OCI-M2 (cell line): ENCODE measurements around the gene CCL14.

ENCODE experiments used
- DNase-seq: peaks from one replicate; lab custom pipeline; 2025; ENCODE audit not compliant: unreplicated experiment; lab: John Stamatoyannopoulos, UW

Gene CCL14

DNA sequence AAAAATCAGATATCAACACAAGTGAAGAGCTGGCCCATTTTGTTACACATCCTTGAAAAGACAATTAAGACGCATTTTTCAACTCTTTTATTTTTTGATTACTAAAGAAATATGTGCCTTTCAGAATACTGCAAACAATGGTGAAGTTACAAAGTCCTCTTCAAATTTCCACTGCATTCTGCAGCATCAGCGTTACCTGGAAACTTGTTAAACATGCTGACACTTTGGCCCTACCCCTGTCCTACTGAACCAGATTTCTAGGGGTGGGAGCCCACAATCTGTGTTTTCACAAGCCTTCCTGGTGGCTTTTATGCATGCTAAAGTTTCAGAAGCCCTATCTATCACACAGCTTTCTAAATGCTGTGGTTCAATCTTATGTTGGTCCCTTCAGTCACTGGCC lies 4.5 kb upstream of the CCL14 start:
- DNase-seq: no peak

DNA sequence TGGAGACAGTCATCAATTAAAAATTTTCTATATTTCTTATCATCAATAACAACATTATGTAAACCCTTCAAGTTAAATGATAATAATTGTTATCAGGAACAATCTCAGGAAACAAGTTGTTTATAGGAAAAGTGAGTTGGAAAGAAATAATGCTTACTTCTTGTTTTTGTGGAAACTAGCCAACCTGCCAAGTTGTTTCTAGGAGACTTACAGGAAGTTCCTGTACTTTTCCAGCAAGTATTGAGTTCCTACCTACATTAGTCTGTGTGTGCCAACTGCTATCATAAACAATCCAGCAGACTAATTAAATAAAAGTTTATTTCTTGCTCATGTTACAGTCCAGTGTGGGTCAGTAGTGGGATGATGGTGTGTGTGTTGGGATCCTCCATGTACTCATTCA lies 1.6 kb upstream of the CCL14 start:
- DNase-seq: no peak

DNA sequence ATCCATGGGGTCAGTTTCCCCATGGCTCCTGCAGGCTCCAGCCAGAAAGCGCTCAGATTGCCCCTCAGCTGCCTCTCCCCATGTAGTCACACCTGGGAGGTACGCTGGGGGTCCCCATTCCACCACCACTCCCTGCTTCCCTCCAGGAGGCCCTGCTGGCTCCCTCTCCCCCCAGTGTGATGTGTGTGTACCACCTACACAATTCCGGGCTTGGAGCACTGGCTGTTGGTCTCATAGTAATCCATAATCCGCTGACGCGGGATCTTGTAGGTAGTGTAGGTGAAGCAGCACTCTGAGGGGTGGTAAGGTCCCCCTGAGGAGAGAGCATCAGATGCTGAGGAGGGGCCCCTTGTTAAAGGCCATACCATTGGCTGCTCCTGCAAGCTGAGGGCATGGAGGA lies 2.4 kb downstream of the CCL14 start:
- no peak for DNase-seq

DNA sequence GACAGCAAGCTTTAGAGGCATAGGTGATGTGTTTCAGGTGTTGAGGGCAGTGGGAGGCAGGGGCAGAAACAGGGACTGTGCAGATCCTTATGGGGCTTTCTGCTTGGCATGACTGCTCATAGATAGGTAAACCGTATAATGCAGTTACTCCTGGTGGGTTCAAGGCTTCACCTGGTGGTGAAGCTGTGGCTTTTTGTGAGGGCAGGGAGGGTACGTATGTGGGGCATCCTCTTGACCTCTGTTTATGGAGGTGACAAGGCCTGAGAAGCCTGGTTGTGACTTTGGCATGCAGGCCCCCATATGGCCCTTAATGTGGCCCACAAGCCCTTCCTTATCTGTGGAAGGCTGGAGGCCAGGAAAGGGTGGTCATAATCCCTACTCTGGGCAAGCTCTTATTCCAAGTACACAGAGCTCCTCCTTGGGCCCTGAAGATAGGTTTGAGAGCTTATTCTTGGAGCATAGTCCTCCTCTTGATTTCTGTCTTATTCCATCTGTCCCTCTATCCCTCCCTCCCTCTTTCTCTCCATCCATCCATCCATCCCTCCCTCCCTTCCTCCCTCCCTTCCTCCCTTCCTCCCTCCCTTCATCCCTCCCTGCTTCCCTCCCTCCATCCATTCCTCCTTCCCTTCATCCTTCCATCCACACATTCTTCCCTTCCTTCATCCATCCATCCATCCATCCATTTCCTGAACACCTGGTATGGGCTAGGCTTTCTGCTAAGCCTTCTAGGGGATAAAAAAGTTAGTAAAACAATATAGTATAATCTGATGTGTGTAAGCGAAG lies 3.9 kb downstream of the CCL14 start:
- no peak for DNase-seq

DNA sequence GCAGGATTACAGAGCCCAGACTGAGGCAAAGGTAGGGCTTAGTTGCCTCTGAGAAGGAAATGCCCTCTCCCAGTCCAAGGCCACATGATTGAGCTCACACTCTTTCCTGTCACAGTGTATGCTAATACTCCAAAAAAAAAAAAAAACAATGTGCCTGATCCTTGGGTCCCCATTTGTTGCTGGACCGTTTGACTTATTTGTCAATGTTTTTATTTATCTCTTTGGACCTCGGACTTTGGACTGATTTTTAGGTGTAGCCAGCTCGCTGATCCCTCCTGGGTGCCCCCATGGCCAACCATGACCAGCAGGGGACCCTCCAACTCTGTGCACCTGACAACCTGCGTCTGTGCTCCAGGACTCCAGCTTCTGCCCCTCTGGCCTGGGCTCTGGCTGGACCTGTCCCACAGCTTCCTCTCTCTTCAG lies 4.6 kb downstream of the CCL14 start:
- DNase-seq: no peak

DNA sequence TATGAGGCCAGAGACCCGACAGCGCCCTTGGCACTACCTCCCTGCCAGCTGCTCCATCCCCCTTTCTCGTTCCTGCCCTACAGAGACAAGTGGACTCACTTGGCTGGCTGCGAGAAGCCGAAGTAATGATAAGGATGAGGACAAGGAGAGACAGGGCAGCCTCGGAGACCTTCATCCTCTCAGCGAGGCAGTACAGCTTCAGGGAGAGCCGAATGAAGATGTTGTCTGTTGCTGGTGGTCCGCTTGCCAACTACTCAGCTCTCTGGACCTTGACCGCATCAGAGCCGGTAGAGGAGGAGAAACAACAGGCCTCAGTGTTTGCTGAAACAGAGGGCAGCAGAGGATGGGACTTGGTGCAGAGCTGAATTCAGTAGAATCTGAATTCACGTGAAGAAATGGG lies 5.3 kb downstream of the CCL14 start, which contains the start of gene CCL16:
CCL16 (minus strand) TSS at position 252 of the 400 bp plus-strand sequence; CDS start at position 175, 77 bp downstream.
- DNase-seq: no peak

DNA sequence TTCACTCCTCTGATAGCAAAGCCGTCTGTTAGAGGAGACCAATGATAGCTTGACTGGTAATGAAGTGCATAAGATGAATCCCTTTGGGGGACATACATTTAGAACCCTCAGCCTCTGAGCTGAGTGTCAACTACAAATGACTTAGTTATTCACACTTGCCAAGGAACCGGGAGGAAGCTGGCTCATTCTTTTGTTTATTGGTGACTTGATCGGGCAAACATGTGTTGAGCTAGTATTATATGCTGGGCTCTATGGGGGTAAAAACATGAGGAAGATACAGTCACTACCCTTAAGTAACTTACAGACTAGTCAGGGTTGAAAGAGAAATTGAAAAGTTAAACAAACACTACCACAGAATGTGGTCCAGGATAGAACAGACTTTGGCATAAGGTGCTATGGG lies 8.2 kb downstream of the CCL14 start:
- DNase-seq: no peak

DNA sequence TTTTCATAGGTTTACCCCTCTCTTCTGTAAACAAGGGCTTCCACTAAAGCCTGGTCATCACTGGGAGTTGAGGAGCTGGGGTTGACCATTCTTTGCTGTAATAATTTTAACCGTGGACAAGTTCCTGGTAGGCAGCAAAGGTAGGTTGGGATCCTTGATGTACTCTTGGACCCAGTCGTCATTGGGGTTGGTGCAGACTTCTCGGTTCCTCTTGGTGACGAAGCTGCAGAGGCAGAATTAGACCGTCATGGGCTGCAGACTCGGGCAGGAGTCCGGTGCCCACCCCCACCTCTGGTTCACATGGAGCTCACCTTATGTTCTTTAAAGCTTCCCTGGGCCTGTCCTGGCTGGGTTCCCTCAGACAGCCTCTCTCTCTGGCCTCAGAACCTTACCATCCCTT lies 9.0 kb downstream of the CCL14 start:
- no peak for DNase-seq

DNA sequence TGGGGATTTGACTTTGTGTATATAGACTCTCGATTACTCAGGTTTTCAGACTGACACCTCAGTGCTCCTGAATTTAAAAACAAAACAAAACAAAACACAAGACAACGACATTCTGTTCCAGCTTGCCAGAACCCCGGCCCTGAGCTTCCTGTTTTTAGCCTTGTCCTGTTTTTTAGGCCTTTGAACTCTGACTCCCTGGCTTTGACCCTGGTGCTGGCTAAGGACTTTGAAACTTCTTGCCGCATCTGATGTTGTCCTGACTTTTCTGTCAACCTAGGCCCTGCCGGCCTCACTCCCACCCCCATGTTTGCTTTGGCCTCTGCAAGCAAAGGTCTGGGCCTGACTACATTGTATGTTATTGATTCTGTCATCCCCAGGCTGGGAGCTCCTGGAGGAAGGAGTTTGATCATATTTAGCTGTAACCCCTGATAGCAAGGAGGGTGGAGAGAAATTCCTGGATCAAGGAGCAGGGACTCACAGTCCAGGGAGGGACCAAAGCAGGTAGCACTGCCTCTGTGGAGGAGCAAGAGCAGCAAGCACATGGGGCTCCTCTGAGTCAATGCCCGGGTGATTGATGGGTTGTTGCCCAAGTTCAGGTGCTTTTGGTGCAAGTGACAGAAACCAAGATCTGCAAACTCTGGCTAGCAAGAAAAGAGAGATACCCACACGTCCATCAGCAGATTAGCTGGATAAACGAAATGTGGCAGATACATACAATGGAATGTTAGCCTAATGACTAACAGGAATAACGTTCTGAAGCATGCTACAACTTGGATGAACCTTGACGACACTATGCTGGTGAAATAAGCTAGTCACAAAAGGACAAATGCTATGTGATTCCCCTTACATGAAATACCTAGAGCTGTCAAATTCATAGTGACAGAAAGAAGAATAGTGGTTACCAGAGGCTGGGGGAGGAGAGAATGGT lies 12.9 kb downstream of the CCL14 start:
- DNase-seq: no peak

DNA sequence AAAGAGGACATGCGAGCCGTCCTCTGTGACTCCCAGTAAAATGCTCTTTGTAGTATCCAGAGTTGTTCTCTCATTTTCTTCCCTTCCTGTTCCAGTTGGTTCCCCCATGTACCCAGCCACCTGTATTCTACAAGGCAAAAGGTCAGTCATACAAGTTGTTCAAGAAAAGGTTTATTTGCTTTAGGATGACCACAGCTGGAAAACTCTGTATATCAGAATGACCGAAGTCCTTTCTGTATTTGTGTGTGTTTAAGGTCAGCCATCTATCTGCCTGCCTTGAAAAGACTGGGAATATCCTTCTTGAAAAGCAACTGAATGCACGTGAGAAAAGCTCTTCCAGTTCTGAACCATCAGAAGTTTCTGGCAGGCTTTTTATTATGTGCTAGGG lies 13.6 kb downstream of the CCL14 start:
- DNase-seq: no peak

DNA sequence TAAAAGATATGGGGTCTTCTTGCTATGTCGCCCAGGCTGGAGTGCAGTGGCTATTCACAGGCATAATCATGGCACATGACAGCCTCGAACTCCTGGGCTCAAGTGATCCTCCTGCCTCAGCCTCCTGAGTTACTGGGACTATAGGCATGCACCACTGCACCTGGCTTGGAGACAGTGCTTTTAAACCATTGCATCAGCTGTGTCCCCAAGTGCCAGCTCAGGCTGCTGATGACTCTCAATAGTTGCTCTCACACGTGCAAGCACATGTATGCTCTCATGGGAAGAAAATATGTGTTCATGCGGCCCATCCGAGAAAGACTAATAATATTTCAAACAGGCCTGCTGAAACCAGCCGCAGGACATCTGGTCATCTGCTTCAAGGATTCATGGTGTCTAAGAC lies 14.0 kb downstream of the CCL14 start:
- DNase-seq: no peak

DNA sequence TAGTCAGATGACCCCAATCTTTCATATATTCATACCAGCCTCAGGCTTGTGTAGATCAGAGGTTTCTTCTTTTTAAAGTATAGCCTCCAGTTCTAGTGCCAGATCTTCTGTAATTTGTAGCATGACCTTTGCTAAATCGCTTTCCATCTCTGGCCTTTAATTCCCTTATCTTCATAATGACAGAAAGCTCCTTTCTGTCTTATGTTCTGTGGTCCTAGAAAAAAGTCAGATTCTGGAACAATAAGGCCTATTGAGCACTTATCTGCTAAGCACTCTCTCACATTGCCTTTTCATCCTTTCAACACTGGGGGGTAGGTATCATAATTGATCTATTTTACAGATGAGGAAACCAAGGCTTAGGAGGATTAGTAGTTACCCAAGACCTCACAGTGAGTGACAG lies 14.5 kb downstream of the CCL14 start:
- DNase-seq: no peak

DNA sequence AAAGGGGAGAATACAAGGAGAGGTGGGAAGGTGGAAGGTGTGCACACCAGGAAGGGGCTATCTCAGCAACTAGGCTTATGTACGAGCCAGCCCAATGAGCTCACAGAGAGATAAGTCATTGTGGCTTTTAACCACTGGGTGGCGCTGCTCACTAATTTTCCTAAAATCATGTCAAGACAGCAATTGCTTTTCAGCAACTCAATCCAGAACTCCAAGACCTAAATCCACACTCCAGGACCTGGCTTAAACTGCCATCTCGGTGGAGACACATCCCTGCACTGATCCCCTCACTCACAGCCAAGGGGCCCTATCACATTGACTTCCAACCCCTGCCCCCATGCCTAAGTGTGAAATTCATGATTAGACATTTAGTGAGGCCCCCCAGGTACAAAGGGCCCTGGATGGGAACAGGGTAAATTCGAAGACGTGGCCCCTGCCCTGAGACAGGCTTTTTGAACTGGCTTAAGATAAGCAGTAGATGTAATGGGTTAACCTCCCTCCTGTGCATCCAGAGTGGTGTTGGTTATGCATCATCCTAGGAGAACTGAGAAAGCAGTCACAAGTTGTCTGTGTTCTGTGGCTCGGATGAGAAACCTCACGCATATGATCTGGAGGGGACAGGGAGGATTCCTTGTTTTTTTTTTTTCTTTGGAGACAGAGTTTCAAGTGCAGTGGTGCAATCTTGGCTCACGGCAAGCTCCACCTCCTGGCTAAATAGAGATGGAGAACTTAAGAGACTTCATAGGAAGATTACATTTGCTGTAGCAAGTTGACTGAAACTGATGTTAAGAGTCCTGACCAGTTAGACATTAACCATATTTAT lies 16.8 kb downstream of the CCL14 start:
- no peak for DNase-seq

DNA sequence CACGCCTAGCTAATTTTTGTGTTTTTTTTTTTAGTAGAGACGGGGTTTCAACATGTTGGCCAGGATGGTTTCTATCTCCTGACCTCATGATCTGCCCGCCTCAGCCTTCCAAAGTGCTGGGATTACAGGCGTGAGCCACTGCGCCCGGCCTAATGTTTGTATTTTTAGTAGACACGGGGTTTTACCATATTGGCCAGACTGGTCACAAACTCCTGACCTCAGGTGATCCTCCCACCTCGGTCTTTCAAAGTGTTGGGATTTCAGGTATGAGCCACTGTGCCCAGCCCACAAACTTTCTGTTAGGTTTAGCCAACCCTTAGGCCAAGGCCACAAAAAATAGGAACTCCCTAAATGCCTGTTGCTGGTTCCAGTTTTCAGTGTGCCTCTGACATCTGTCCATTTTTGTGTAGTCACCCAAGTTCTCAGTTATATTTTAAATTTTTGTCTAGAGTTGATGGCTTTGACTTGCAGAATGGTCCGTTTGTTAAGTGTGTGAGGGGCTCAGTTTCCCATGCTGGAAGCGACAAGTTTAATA lies 17.9 kb downstream of the CCL14 start:
- DNase-seq: no peak

DNA sequence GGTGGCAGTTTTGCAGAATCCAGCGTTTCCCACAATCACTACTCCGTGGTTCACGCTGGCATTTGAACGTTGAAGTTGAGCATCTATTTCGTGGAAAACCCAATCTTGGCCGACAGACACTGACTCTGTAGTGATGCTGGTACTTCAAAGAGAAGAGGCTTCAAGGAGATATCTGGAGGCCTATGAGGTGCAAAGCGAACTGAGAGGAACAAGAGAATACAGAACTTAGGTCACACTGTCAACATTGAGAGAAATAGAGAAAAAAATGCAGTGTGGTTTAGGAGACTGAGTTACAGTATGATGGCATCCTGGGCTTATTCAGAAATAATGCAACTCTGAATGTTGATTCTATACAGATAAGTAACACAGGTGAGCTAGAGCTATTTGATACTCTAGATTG lies 21.3 kb downstream of the CCL14 start:
- no peak for DNase-seq

DNA sequence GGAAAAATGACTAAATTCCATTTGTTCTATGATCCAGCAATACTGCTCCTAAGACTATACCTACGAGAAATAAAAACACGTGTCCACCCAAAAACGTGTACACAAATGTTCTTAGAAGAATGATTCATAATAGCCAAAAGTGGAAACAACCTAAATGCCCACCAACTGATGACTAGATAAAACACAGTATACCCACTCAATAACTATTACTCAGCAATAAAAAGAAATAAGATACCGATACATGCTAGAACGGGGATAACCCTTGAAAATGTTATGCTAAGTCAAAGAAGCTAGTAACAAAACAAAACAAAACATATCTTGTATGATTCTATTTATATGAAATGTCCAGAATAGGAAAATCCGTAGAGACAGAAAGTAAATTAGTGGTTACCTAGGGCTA lies 22.9 kb downstream of the CCL14 start:
- no peak for DNase-seq

DNA sequence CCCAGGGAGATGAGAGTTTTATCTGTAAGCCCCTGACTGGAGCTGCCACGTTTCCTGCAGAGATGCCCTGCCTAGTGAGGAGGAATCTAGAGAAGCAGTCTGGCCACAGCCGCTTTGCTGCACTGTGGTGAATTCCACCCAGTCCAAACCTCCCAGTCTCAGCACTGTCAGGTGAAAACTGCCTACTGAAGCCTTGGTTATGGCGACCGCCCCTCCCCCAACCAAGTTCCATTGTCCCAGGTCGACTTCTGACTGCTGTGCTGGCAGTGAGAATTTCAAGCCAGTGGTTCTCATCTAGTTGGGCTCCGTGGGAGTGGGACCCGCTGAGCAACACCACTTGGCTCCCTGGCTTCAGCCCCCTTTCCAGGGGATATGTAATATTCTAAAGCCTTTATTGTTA lies 32.8 kb downstream of the CCL14 start:
- DNase-seq: no peak

DNA sequence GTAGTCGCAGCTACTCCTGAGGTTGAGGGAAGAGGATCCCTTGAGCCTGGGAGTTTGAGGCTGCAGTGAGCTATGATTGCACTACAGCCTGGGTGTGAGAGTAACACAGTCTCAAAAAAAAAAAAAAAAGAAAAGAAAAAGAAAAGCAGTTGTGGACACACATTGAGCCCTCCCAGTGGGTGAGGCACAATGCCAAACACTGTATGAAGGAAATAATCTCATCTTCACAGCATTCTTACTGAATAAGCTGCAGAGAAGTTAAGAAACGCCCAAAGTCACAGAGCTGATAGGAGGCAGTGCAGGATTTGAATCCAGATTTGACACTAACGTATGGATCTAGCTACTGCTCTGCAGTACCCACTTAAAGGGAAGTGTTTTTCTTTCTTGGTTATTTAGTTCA lies 37.1 kb downstream of the CCL14 start:
- no peak for DNase-seq

DNA sequence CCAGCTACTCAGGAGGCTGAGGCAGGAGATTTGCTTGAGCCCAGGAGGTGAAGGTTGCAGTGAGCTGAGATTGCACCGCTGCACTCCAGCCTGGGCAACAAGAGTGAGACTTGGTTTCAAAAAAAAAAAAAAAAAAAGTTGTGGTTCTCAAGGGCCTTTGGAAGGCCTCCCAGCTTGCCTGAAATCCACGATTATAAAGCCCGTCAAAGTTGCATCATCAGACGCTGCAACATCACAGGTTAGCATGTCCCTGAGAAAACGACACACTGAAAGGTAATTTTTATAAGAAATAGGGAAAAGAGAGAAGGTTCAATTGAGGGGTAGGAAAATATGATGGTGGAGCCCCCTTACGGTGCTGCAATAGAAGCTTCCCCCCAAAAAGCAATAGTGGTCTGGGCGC lies 38.4 kb downstream of the CCL14 start:
- DNase-seq: no peak

DNA sequence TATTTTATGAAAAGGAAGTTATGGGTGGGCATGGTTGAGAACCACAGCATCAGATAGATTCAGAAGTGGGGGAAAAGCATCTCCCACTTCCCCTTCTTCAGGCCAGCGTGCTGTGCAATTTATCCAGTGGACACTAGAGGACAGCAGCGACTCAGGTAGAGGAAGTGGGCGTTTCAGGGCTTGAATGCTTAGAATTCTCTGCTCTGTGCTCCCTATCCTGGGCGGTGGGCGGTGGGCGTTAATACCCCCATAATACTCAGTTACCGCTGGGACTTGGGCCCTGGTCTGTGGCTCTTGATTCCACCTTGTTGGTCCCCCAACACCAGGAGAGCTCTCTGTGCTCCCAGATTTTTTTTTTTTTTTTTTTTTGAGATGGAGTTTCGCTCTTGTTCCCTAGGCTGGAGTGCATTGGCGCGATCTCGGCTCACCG lies 39.4 kb downstream of the CCL14 start:
- no peak for DNase-seq

DNA sequence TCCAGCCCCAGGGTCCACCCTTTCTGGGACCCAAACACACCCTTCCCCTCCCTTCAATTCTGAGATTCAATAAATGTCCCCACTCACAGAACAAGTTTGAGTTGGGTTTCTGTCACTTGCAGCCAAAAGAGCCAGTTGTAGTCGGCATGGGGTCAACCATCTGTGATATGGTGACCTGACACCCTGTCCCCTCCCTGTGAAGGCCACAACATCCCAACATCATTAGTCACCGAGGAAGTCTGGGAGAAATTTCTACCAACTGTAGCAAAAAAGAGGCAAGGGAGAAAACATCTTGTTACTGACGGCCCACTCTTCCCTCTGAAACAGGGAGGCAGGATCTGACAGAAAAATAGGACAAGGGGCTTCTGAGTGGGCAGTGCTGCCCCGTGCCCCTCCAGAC lies 42.4 kb downstream of the CCL14 start:
- DNase-seq: no peak
